ENCODE measurements around the gene VIT. TPM values are rescaled to one million over a fixed set of nuclear protein-coding genes. Genes with fewer than 3 reads are reported as not detected.

VIT gene
- total RNA-seq, 1 experiment from 2014 or later, result not detected

DNA sequence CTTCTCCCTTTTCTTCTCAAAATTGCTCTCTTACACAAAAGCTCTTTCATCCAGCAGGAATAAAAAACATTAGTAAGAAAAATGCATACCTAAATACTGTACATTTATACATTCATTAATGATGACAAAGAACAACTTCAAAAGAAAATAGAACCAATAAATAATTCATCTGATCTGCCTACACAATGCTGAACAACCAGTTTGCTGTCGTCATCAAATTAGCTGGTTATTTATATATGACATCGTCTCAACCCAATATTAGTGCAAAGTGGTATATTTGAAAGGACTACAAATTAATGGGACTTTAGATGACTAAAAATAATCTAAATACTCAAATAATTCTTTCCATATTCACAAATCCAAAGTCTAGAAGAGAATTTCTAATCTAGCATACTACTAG lies 24.8 kb upstream of the VIT start:
- H3K27me3 ChIP-seq (ENCODE audit: insufficient read depth, low read depth), result no peaks in the 10 kb centered on the region
- BruUV-seq (replicated peaks), result no TSS peak
- H3K9me3 ChIP-seq (ENCODE audit: insufficient read depth, low read depth), result no peaks in the 10 kb centered on the region
- DNase-seq, result no peak
- no peaks in the 10 kb centered on the region for H3K79me2 ChIP-seq (ENCODE audit: low read depth)
- no peaks in the 10 kb centered on the region for H3K4me1 ChIP-seq (replicated peaks; ENCODE audit: insufficient read depth)
- no peaks in the 10 kb centered on the region for H4K20me1 ChIP-seq (ENCODE audit: insufficient read depth)
- TF ChIP-seq, protein P1, sequence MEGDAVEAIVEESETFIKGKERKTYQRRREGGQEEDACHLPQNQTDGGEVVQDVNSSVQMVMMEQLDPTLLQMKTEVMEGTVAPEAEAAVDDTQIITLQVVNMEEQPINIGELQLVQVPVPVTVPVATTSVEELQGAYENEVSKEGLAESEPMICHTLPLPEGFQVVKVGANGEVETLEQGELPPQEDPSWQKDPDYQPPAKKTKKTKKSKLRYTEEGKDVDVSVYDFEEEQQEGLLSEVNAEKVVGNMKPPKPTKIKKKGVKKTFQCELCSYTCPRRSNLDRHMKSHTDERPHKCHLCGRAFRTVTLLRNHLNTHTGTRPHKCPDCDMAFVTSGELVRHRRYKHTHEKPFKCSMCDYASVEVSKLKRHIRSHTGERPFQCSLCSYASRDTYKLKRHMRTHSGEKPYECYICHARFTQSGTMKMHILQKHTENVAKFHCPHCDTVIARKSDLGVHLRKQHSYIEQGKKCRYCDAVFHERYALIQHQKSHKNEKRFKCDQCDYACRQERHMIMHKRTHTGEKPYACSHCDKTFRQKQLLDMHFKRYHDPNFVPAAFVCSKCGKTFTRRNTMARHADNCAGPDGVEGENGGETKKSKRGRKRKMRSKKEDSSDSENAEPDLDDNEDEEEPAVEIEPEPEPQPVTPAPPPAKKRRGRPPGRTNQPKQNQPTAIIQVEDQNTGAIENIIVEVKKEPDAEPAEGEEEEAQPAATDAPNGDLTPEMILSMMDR (conservative IDR thresholded peaks at IDR 0.05), result no peak
- no peak for TF ChIP-seq EZH2 (IDR thresholded peaks at IDR 0.05; ENCODE audit: low read depth)
- ChIA-PET CTCF (no interaction called here), POLR2A (ENCODE audit: unreplicated experiment) (no interaction called here)
- intact Hi-C loops (cut with micrococcal nuclease; ENCODE audit: unreplicated experiment), result loop anchor here (5.0 to 10.0 kb wide), 2 partner anchors 113 to 699 kb away; no protein-coding TSS in a partner anchor
- H2AFZ ChIP-seq, result no peak overlapping the region
- H3K27ac ChIP-seq, result no peak overlapping the region
- no peak overlapping the region for H3K4me2 ChIP-seq
- H3F3A ChIP-seq (ENCODE audit: insufficient read depth, low read depth), result no peaks in the 10 kb centered on the region
- H3K36me3 ChIP-seq (ENCODE audit: low read depth), result no peaks in the 10 kb centered on the region
- no peak overlapping the region for H3K4me3 ChIP-seq
- H3K9me2 ChIP-seq (ENCODE audit: insufficient read depth), result no peaks in the 10 kb centered on the region

DNA sequence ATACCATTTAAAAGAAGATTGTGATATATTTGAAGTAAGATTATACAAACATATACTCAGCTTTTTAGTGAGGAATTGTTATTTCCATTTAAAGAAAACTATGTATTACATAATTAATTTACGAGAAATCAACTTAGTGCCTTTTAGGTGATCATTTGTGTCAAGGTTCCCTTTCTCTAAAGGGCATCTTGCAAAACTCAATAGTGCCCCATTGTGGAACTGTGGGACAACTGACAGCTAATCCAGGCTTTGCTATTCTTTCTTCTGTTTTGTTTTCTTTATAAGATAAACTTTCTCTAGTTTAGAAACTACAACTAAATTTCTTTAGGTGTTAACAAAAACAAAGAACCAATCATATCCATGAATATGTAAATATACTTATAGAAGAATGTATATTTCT lies 24.3 kb upstream of the VIT start:
- H3K9me3 ChIP-seq (ENCODE audit: insufficient read depth, low read depth), result no peaks in the 10 kb centered on the region
- H3K4me2 ChIP-seq, result no peak overlapping the region
- H3K4me3 ChIP-seq, result no peak overlapping the region
- no peaks in the 10 kb centered on the region for H3K4me1 ChIP-seq (replicated peaks; ENCODE audit: insufficient read depth)
- H2AFZ ChIP-seq, result no peak overlapping the region
- no peak overlapping the region for H3K27ac ChIP-seq
- no peaks in the 10 kb centered on the region for H4K20me1 ChIP-seq (ENCODE audit: insufficient read depth)
- H3K36me3 ChIP-seq (ENCODE audit: low read depth), result no peaks in the 10 kb centered on the region
- no peaks in the 10 kb centered on the region for H3F3A ChIP-seq (ENCODE audit: insufficient read depth, low read depth)
- TF ChIP-seq EZH2 (IDR thresholded peaks at IDR 0.05; ENCODE audit: low read depth), result no peak
- TF ChIP-seq, protein P1 (conservative IDR thresholded peaks at IDR 0.05), result peak; percentile 78
- DNase-seq, result peak in 1 of 2 experiments; percentile 53
- no peaks in the 10 kb centered on the region for H3K9me2 ChIP-seq (ENCODE audit: insufficient read depth)
- intact Hi-C loops (cut with micrococcal nuclease; ENCODE audit: unreplicated experiment), result loop anchor here (5.0 to 10.0 kb wide), 2 partner anchors 113 to 700 kb away; no protein-coding TSS in a partner anchor
- ChIA-PET POLR2A (ENCODE audit: unreplicated experiment) (no interaction called here), CTCF (interaction anchor here (0.7 kb wide), 2 partner anchors 291 to 699 kb away, joined by 3 to 4 read pairs; no protein-coding TSS in a partner anchor)
- no peaks in the 10 kb centered on the region for H3K27me3 ChIP-seq (ENCODE audit: insufficient read depth, low read depth)
- no peaks in the 10 kb centered on the region for H3K79me2 ChIP-seq (ENCODE audit: low read depth)
- BruUV-seq (replicated peaks), result no TSS peak

GRCh38 chr2:36675579-36676282 lies 20.8 kb upstream of the VIT start:
- H3K4me2 ChIP-seq, result no peak overlapping the region
- CTCF ChIA-PET, result no interaction called here
- peaks cover 4% of the 10 kb centered on the region for H3K9me3 ChIP-seq (ENCODE audit: insufficient read depth, low read depth)
- H3K4me3 ChIP-seq, result no peak overlapping the region
- no peaks in the 10 kb centered on the region for H4K20me1 ChIP-seq (ENCODE audit: insufficient read depth)
- H3K27ac ChIP-seq, result no peak overlapping the region
- H2AFZ ChIP-seq, result no peak overlapping the region
- TF ChIP-seq, protein P1 (conservative IDR thresholded peaks at IDR 0.05), result no peak
- TF ChIP-seq EZH2 (IDR thresholded peaks at IDR 0.05; ENCODE audit: low read depth), result no peak
- POLR2A ChIA-PET (ENCODE audit: unreplicated experiment), result no interaction called here
- intact Hi-C loops (cut with micrococcal nuclease; ENCODE audit: unreplicated experiment), result loop anchor here (10.0 kb wide), 1 partner anchor 109 kb away; no protein-coding TSS in a partner anchor
- no peaks in the 10 kb centered on the region for H3K27me3 ChIP-seq (ENCODE audit: insufficient read depth, low read depth)
- no TSS peak for BruUV-seq (replicated peaks)
- H3K36me3 ChIP-seq (ENCODE audit: low read depth), result no peaks in the 10 kb centered on the region
- H3K79me2 ChIP-seq (ENCODE audit: low read depth), result no peaks in the 10 kb centered on the region
- H3K4me1 ChIP-seq (replicated peaks; ENCODE audit: insufficient read depth), result no peaks in the 10 kb centered on the region
- no peaks in the 10 kb centered on the region for H3F3A ChIP-seq (ENCODE audit: insufficient read depth, low read depth)
- peak in 1 of 2 experiments; percentile 39 for DNase-seq
- no peaks in the 10 kb centered on the region for H3K9me2 ChIP-seq (ENCODE audit: insufficient read depth)
